GM23338 (cell line): ENCODE results near the gene MAP1B. TPM values are rescaled to one million over a fixed set of nuclear protein-coding genes. Genes with fewer than 3 reads are reported as not detected.

ENCODE experiments used
- ATAC-seq: fragments of 200-7000 bp; cut with Tn5 transposase; 3 replicates; pipeline ENCODE4 v1.9.1; 2020
- DNase-seq: peaks from one replicate; pipeline ENCODE4 v3.0.0-alpha.2; 2015; ENCODE audit warnings: low spot score
- H2AFZ ChIP-seq: fragments of 200-600 bp; sonication (generic); 2 replicates; pipeline ENCODE4 v1.8.0; 2016; ENCODE audit warnings: antibody characterized with exemption, mild to moderate bottlenecking, moderate library complexity
- H3F3A ChIP-seq: fragments of 200-600 bp; sonication (generic); replicated peaks from 2 replicates; pipeline ENCODE4 v1.8.0; 2017; ENCODE audit warnings: antibody characterized with exemption, mixed run types, low read depth
- H3K27ac ChIP-seq: fragments of 200-600 bp; sonication (generic); 2 replicates; pipeline ENCODE4 v1.6.1; 2016; ENCODE audit warnings: low read depth
- H3K27me3 ChIP-seq: fragments of 200-600 bp; sonication (generic); 2 replicates; pipeline ENCODE4 v1.8.0; 2016; ENCODE audit warnings: mild to moderate bottlenecking, mixed run types, moderate library complexity; ENCODE audit not compliant: insufficient read depth
- H3K36me3 ChIP-seq: fragments of 200-600 bp; sonication (generic); 2 replicates; pipeline ENCODE4 v1.8.0; 2016; ENCODE audit warnings: mild to moderate bottlenecking; ENCODE audit not compliant: insufficient read depth
- H3K4me1 ChIP-seq: fragments of 200-600 bp; sonication (generic); 2 replicates; pipeline ENCODE4 v1.8.0; 2016; ENCODE audit warnings: mild to moderate bottlenecking, moderate library complexity; ENCODE audit not compliant: insufficient read depth
- H3K4me2 ChIP-seq: fragments of 200-600 bp; sonication (generic); 2 replicates; pipeline ENCODE4 v1.7.1; 2017; ENCODE audit warnings: mixed run types
- H3K4me3 ChIP-seq: fragments of 200-600 bp; sonication (generic); 2 replicates; pipeline ENCODE4 v1.6.1; 2016; ENCODE audit warnings: mixed run types
- H3K79me2 ChIP-seq: fragments of 200-600 bp; sonication (generic); replicated peaks from 2 replicates; pipeline ENCODE4 v1.8.0; 2017; ENCODE audit warnings: mild to moderate bottlenecking; ENCODE audit not compliant: insufficient read depth
- H3K9me2 ChIP-seq: fragments of 200-600 bp; sonication (generic); 2 replicates; pipeline ENCODE4 v1.8.0; 2017; ENCODE audit not compliant: insufficient read depth
- H4K20me1 ChIP-seq: fragments of 200-600 bp; sonication (generic); replicated peaks from 2 replicates; pipeline ENCODE4 v1.8.0; 2017; ENCODE audit warnings: mild to moderate bottlenecking; ENCODE audit not compliant: insufficient read depth
- H3K27ac Mint-ChIP-seq: 2 replicates; pipeline ENCODE4 v1.8.0; 2020; ENCODE audit warnings: inconsistent platforms, mild to moderate bottlenecking, moderate library complexity, mixed read lengths
- H3K27me3 Mint-ChIP-seq: 3 replicates; pipeline ENCODE4 v1.8.0; 2022; ENCODE audit warnings: low read depth, mild to moderate bottlenecking, moderate library complexity, mixed read lengths, inconsistent platforms; ENCODE audit not compliant: insufficient read depth, poor library complexity
- H3K36me3 Mint-ChIP-seq: 3 replicates; pipeline ENCODE4 v1.8.0; 2021; ENCODE audit warnings: low read depth, mild to moderate bottlenecking, inconsistent platforms, moderate library complexity, mixed read lengths
- H3K4me1 Mint-ChIP-seq: 3 replicates; pipeline ENCODE4 v1.8.0; 2020; ENCODE audit warnings: mild to moderate bottlenecking, inconsistent platforms, mixed read lengths
- H3K4me3 Mint-ChIP-seq: 3 replicates; pipeline ENCODE4 v1.8.0; 2021; ENCODE audit warnings: moderate library complexity, mild to moderate bottlenecking, inconsistent platforms, mixed read lengths
- H3K9me3 Mint-ChIP-seq: 3 replicates; pipeline ENCODE4 v1.8.0; 2020; ENCODE audit warnings: moderate library complexity, mild to moderate bottlenecking, inconsistent platforms, mixed read lengths
- CTCF ChIP-seq, 2 experiments: fragments of 200-600 bp in 1 of 2; sonication (generic) in 1 of 2; conservative IDR thresholded peaks; 2 replicates each; pipeline versions ENCODE4 v1.5.1 to v1.6.1; 2016 to 2017; ENCODE audit warnings: antibody characterized with exemption in 2 of 2, low read depth in 2 of 2, mild to moderate bottlenecking in 2 of 2, moderate library complexity in 1 of 2
- ETS1 ChIP-seq: IDR thresholded peaks from 2 replicates; pipeline ENCODE4 v1.6.1; 2016; ENCODE audit warnings: antibody characterized with exemption
- EZH2 ChIP-seq: fragments of 200-600 bp; sonication (generic); IDR thresholded peaks from one replicate; pipeline ENCODE4 v1.8.0; 2017; ENCODE audit warnings: antibody characterized with exemption, mild to moderate bottlenecking, low read depth; ENCODE audit not compliant: unreplicated experiment
- REST ChIP-seq: IDR thresholded peaks from one replicate; pipeline ENCODE4 v1.6.1; 2018; ENCODE audit warnings: antibody characterized with exemption; ENCODE audit not compliant: unreplicated experiment
- STAT1 ChIP-seq: IDR thresholded peaks from one replicate; pipeline ENCODE4 v1.6.1; 2016; ENCODE audit warnings: antibody characterized with exemption; ENCODE audit not compliant: unreplicated experiment
- ZNF114 ChIP-seq: fragments of 250-450 bp; sonication (Bioruptor Pico); IDR thresholded peaks from 2 replicates; pipeline ENCODE4 v1.5.0; 2020; ENCODE audit warnings: mild to moderate bottlenecking, moderate library complexity
- ZNF331 ChIP-seq: fragments of 250-450 bp; sonication (Bioruptor Pico); IDR thresholded peaks from 2 replicates; pipeline ENCODE4 v1.5.0; 2020; ENCODE audit warnings: low read depth, mild to moderate bottlenecking, moderate library complexity
- polyA plus RNA-seq: library from polyadenylated mRNA; unstranded; fragments of >200 nt; fragmentation: Nextera tagmentation; extraction: Ambion mirVana; gene quantifications from 2 replicates; pipeline ENCODE4 v1.2.1, GENCODE V29; 2016
- total RNA-seq: library from RNA; depleted of rRNA; stranded (reverse); fragments of >200 nt; shearing (Covaris generic); gene quantifications from 2 replicates; pipeline ENCODE4 v1.2.3, GENCODE V29; 2014

The MAP1B gene
- total and polyA plus RNA-seq, 2 experiments from 2014 or later: 148 to 263 TPM

DNA sequence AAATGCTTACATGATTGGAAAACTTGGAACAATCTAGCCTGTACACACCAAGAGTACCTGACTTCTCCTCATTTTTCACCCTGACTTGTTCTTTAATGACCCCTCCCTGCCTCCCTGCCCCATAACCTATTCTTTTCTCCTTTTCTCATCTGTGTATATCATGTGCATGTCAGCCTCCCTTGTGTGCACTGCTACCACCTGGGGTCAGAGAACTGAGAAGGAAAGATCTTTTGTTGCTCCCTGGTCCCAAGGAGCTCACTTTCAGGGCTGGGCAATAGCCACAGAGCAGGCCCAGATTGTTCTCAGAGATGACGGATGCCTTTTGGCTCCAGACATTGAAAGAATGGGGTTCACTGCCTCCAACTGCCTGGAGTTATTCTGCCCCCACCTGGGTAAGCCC is 5.1 kb downstream of the MAP1B start (continued):
- TF ChIP-seq ETS1 (no peak), CTCF (conservative IDR thresholded peaks at IDR 0.05; ENCODE audit: low read depth in 2 of 2) (no peak), REST (no peak), ZNF114 (CRISPR knock-in tag) (no peak)

GRCh38 chr5:72114629-72115028 is 7.4 kb downstream of the MAP1B start:
- Histone ChIP-seq H3K27me3 (no peaks in the 10 kb centered on the region), H3K4me3 (no peak overlapping the region), H3K9me2 (no peaks in the 10 kb centered on the region), H3K27ac (no peak overlapping the region), H3K4me2 (no peak overlapping the region), H4K20me1 (no peaks in the 10 kb centered on the region), H3F3A (no peaks in the 10 kb centered on the region), H3K4me1 (peaks cover 22% of the 10 kb centered on the region), H3K36me3 (peaks cover 18% of the 10 kb centered on the region; the same call in 1 of the 2 replicates), H2AFZ (no peak overlapping the region), H3K79me2 (peaks cover 93% of the 10 kb centered on the region)
- peaks cover 70% of the 10 kb centered on the region for H3K36me3 Mint-ChIP-seq
- no peak overlapping the region for H3K27ac Mint-ChIP-seq
- ATAC-seq (no peak), DNase-seq (no peak)
- peaks cover 29% of the 10 kb centered on the region for H3K4me1 Mint-ChIP-seq
- H3K27me3 Mint-ChIP-seq: peaks cover 3% of the 10 kb centered on the region
- H3K4me3 Mint-ChIP-seq: no peak overlapping the region
- TF ChIP-seq ZNF114 (CRISPR knock-in tag): no peak
- no peak for TF ChIP-seq EZH2
- no peak for TF ChIP-seq STAT1
- TF ChIP-seq REST: no peak
- no peak for TF ChIP-seq ZNF331
- H3K9me3 Mint-ChIP-seq: no peaks in the 10 kb centered on the region
